Panc1 (cell line): ENCODE measurements around the gene DYRK1A. TPM values are rescaled to one million over a fixed set of nuclear protein-coding genes. Genes with fewer than 3 reads are reported as not detected.

Source experiments
- ATAC-seq: fragments of 200-7000 bp; cut with Tn5 transposase; 2 replicates; pipeline ENCODE4 v1.9.1; 2020; ENCODE audit warnings: mild to moderate bottlenecking, moderate library complexity
- BruUV-seq: library from RNA; stranded (reverse); fragments of 400-500 nt; replicated peaks from 2 replicates; lab custom pipeline; 2021; lab: Mats Ljungman, UMichigan
- CTCF ChIA-PET: fragments of 300-600 bp; sonication (Branson Sonifier 250); formaldehyde crosslinking; loops from one replicate; lab custom pipeline; 2022; ENCODE audit warnings: antibody characterized with exemption; lab: Charles Lee
- POLR2A ChIA-PET: fragments of 300-600 bp; sonication (Branson Sonifier 250); formaldehyde crosslinking; loops from one replicate; lab custom pipeline; 2022; ENCODE audit warnings: antibody characterized with exemption; lab: Charles Lee
- DNase-seq: peaks from one replicate; pipeline ENCODE4 v3.0.0-alpha.2; 2010; ENCODE audit warnings: low read depth, low spot score
- H3K27ac ChIP-seq: 2 replicates; pipeline ENCODE4 v1.5.1; 2011; ENCODE audit warnings: mild to moderate bottlenecking, low read length, inconsistent platforms
- H3K27me3 ChIP-seq: fragments of 200-500 bp; sonication (Bioruptor generic); 2 replicates; pipeline ENCODE4 v1.6.0; 2014; ENCODE audit warnings: low read length, inconsistent platforms; ENCODE audit not compliant: control insufficient read depth, insufficient read depth
- H3K36me3 ChIP-seq: fragments of 200-500 bp; sonication (Bioruptor generic); 2 replicates; pipeline ENCODE4 v1.5.1; 2014; ENCODE audit warnings: inconsistent platforms, mild to moderate bottlenecking, low read length, moderate library complexity; ENCODE audit not compliant: control insufficient read depth, insufficient read depth
- H3K4me1 ChIP-seq: 2 replicates; pipeline ENCODE4 v1.5.1; 2011; ENCODE audit warnings: inconsistent platforms, mild to moderate bottlenecking, low read length, moderate library complexity; ENCODE audit not compliant: control insufficient read depth, insufficient read depth
- H3K4me3 ChIP-seq, 2 experiments: 2 replicates each; pipeline ENCODE4 v1.5.1; 2011 to 2012; ENCODE audit warnings: low read depth in 2 of 2, low read length in 2 of 2, mild to moderate bottlenecking in 2 of 2, inconsistent platforms in 1 of 2, moderate library complexity in 1 of 2
- H3K9me3 ChIP-seq: fragments of 200-500 bp; sonication (Bioruptor generic); 2 replicates; pipeline ENCODE4 v1.5.1; 2014; ENCODE audit warnings: low read depth, mild to moderate bottlenecking, inconsistent platforms, low read length, moderate library complexity; ENCODE audit not compliant: control insufficient read depth, insufficient read depth
- CTCF ChIP-seq: fragments of 450-650 bp; IDR thresholded peaks from 2 replicates; pipeline ENCODE4 v1.5.1; 2017; ENCODE audit warnings: mild to moderate bottlenecking
- POLR2AphosphoS5 ChIP-seq: IDR thresholded peaks from 2 replicates; pipeline ENCODE4 v1.6.1; 2012; ENCODE audit warnings: mild to moderate bottlenecking, low read depth, low read length, moderate library complexity
- SIN3A ChIP-seq: IDR thresholded peaks from 2 replicates; pipeline ENCODE4 v1.6.1; 2012; ENCODE audit warnings: low read depth, mild to moderate bottlenecking, low read length, moderate library complexity, borderline replicate concordance; ENCODE audit not compliant: insufficient read depth
- TCF7L2 ChIP-seq: IDR thresholded peaks from 2 replicates; pipeline ENCODE4 v1.6.1; 2011; ENCODE audit warnings: mild to moderate bottlenecking, low read depth, low read length, inconsistent platforms
- in situ Hi-C: cut with HindIII; loops from 2 replicates; pipeline ENCODE4 v1.10.0; 2016; ENCODE audit warnings: low sequenced_read_pairs, low pct_unique_long_range_greater_than_20kb
- intact Hi-C: fragments of 100-400 bp; cut with micrococcal nuclease; formaldehyde crosslinking; loops from one replicate; pipeline ENCODE4 v1.10.0; 2022; ENCODE audit not compliant: unreplicated experiment
- total RNA-seq: library from RNA; stranded (reverse); gene quantifications from one replicate; pipeline ENCODE4 v1.2.1, GENCODE V29; 2021; ENCODE audit not compliant: unreplicated experiment
- TF ChIP-seq, protein P1 (sequence below), 2 experiments: IDR thresholded peaks; 2 replicates each; pipeline ENCODE4 v1.6.1; 2011 to 2012; ENCODE audit warnings: low read depth in 2 of 2, control low read depth in 1 of 2, low read length in 1 of 2, mild to moderate bottlenecking in 1 of 2, moderate library complexity in 1 of 2; ENCODE audit not compliant: insufficient read depth in 1 of 2

Gene DYRK1A
- total RNA-seq, 1 experiment from 2014 or later = 36.1 TPM

GRCh38 chr21:37531431-37531932, 164.9 kb downstream of the DYRK1A start:
- ChIA-PET POLR2A (interaction anchor here (0.5 kb wide), 1 partner anchor 12 kb away, joined by 9 read pairs; no protein-coding TSS in a partner anchor), CTCF (no interaction called here)
- Histone ChIP-seq H3K27me3 (no peaks in the 10 kb centered on the region), H3K36me3 (no peaks in the 10 kb centered on the region), H3K4me1 (peaks cover 11% of the 10 kb centered on the region), H3K9me3 (no peaks in the 10 kb centered on the region), H3K4me3 (no peak overlapping the region), H3K27ac (no peak overlapping the region)
- in situ Hi-C loops = no loop called here
- no peak for ATAC-seq
- BruUV-seq = no TSS peak
- no peak for DNase-seq
- TF ChIP-seq, protein P1, sequence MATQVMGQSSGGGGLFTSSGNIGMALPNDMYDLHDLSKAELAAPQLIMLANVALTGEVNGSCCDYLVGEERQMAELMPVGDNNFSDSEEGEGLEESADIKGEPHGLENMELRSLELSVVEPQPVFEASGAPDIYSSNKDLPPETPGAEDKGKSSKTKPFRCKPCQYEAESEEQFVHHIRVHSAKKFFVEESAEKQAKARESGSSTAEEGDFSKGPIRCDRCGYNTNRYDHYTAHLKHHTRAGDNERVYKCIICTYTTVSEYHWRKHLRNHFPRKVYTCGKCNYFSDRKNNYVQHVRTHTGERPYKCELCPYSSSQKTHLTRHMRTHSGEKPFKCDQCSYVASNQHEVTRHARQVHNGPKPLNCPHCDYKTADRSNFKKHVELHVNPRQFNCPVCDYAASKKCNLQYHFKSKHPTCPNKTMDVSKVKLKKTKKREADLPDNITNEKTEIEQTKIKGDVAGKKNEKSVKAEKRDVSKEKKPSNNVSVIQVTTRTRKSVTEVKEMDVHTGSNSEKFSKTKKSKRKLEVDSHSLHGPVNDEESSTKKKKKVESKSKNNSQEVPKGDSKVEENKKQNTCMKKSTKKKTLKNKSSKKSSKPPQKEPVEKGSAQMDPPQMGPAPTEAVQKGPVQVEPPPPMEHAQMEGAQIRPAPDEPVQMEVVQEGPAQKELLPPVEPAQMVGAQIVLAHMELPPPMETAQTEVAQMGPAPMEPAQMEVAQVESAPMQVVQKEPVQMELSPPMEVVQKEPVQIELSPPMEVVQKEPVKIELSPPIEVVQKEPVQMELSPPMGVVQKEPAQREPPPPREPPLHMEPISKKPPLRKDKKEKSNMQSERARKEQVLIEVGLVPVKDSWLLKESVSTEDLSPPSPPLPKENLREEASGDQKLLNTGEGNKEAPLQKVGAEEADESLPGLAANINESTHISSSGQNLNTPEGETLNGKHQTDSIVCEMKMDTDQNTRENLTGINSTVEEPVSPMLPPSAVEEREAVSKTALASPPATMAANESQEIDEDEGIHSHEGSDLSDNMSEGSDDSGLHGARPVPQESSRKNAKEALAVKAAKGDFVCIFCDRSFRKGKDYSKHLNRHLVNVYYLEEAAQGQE (IDR thresholded peaks at IDR 0.05; ENCODE audit: insufficient read depth in 1 of 2, low read depth in 2 of 2, low read length in 1 of 2) = no peak
- no peak for TF ChIP-seq SIN3A
- intact Hi-C loops = no loop called here

- peak overlapping the region in 1 of 2 experiments; percentile 23; a peak in 2 of 4 replicates for H3K4me3 ChIP-seq
- H3K27me3 ChIP-seq = no peaks in the 10 kb centered on the region
- POLR2A ChIA-PET = interaction anchor here (0.6 kb wide), 1 partner anchor 137 kb away, joined by 3 read pairs; no protein-coding TSS in a partner anchor
- H3K27ac ChIP-seq = no peak overlapping the region
- DNase-seq (peak; percentile 15), ATAC-seq (peak; percentile 80)
- H3K4me1 ChIP-seq = peaks cover 11% of the 10 kb centered on the region
- intact Hi-C loops = no loop called here
- in situ Hi-C loops = no loop called here
- BruUV-seq = no TSS peak
- CTCF ChIA-PET = interaction anchor here (0.5 kb wide), 1 partner anchor 70 kb away, joined by 3 read pairs; no protein-coding TSS in a partner anchor
- no peak for TF ChIP-seq POLR2AphosphoS5
- no peak for TF ChIP-seq CTCF
- TF ChIP-seq TCF7L2 = no peak
- TF ChIP-seq SIN3A = no peak
- TF ChIP-seq, protein P1 (IDR thresholded peaks at IDR 0.05; ENCODE audit: insufficient read depth in 1 of 2, low read depth in 2 of 2, low read length in 1 of 2) = no peak
- H3K36me3 ChIP-seq = no peaks in the 10 kb centered on the region
- H3K9me3 ChIP-seq = no peaks in the 10 kb centered on the region
Measured at GRCh38 chr21:37532868-37533780, 166.6 kb downstream of the DYRK1A start.
